Stomach smooth muscle (tissue), 2 donors: Measurements from ENCODE around the gene HLA-DRB1.

ENCODE experiments used
- H3K27ac ChIP-seq: one replicate; pipeline ENCODE4 v1.7.0; 2013; ENCODE audit warnings: mild to moderate bottlenecking, low read length, inconsistent platforms
- H3K27me3 ChIP-seq, 2 donors: one replicate each; pipeline ENCODE4 v1.7.0; 2013; ENCODE audit warnings: low read length in 2 of 2; ENCODE audit not compliant: insufficient read depth in 2 of 2, control insufficient read depth in 1 of 2
- H3K36me3 ChIP-seq, 2 donors: one replicate each; pipeline ENCODE4 v1.7.0; 2013; ENCODE audit warnings: low read length in 2 of 2; ENCODE audit not compliant: control insufficient read depth in 2 of 2, insufficient read depth in 2 of 2
- H3K4me1 ChIP-seq: one replicate; pipeline ENCODE4 v1.7.0; 2013; ENCODE audit warnings: low read length; ENCODE audit not compliant: control insufficient read depth, insufficient read depth
- H3K4me3 ChIP-seq, 2 donors: one replicate each; pipeline ENCODE4 v1.7.0; 2013; ENCODE audit warnings: low read length in 2 of 2
- H3K9ac ChIP-seq, 2 donors: one replicate each; pipeline ENCODE4 v1.7.0; 2013; ENCODE audit warnings: low read length in 2 of 2, mild to moderate bottlenecking in 1 of 2
- H3K9me3 ChIP-seq, 2 donors: one replicate each; pipeline ENCODE4 v1.7.0; 2013; ENCODE audit warnings: low read length in 2 of 2; ENCODE audit not compliant: control insufficient read depth in 2 of 2
- donor health status: healthy.
- donor health status: Pancreatic carcinoma.

The HLA-DRB1 gene

DNA sequence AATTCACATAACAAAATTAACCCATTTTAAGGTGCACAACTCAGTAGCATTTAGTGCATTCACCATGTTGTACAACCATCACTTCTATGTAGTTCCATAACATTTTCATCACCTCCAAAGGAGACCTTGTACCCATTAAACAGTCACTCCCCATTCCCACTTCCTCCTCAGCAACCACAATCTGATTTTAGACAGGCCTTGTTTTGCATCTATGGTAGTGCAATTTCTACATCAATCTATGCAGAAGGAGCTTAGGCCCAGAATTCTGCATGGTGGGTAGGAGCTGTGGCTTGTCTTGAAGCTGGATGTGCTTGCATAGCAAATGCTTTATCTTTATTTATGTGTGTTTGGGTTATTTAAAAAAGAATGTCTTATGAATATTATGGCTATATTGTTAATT lies 34.0 kb upstream of the HLA-DRB1 start:
- Histone ChIP-seq H3K4me3 (no peak overlapping the region), H3K4me1 (no peaks in the 10 kb centered on the region), H3K36me3 (no peaks in the 10 kb centered on the region), H3K27ac (no peak overlapping the region), H3K9ac (no peak overlapping the region), H3K9me3 (no peaks in the 10 kb centered on the region), H3K27me3 (no peaks in the 10 kb centered on the region)

- Histone ChIP-seq H3K27ac (no peak overlapping the region), H3K4me3 (no peak overlapping the region), H3K9ac (no peak overlapping the region), H3K9me3 (no peaks in the 10 kb centered on the region), H3K4me1 (no peaks in the 10 kb centered on the region), H3K27me3 (no peaks in the 10 kb centered on the region), H3K36me3 (no peaks in the 10 kb centered on the region)
These were observed 33.1 kb upstream of the HLA-DRB1 start for GRCh38 chr6:32622545-32623401.

GRCh38 chr6:32621372-32621771 lies 31.7 kb upstream of the HLA-DRB1 start:
- H3K27me3 ChIP-seq: no peaks in the 10 kb centered on the region
- H3K4me3 ChIP-seq: no peak overlapping the region
- H3K27ac ChIP-seq: no peak overlapping the region
- no peaks in the 10 kb centered on the region for H3K36me3 ChIP-seq
- no peak overlapping the region for H3K9ac ChIP-seq
- H3K4me1 ChIP-seq: no peaks in the 10 kb centered on the region
- H3K9me3 ChIP-seq: no peaks in the 10 kb centered on the region

GRCh38 chr6:32617751-32618150 lies 28.1 kb upstream of the HLA-DRB1 start:
- H3K27me3 ChIP-seq: no peaks in the 10 kb centered on the region
- H3K9me3 ChIP-seq: no peaks in the 10 kb centered on the region
- H3K4me3 ChIP-seq: no peak overlapping the region
- no peaks in the 10 kb centered on the region for H3K36me3 ChIP-seq
- H3K9ac ChIP-seq: no peak overlapping the region
- H3K27ac ChIP-seq: no peak overlapping the region
- no peaks in the 10 kb centered on the region for H3K4me1 ChIP-seq

- Histone ChIP-seq H3K4me1 (no peaks in the 10 kb centered on the region), H3K9ac (no peak overlapping the region), H3K36me3 (no peaks in the 10 kb centered on the region), H3K9me3 (no peaks in the 10 kb centered on the region), H3K27me3 (no peaks in the 10 kb centered on the region), H3K4me3 (no peak overlapping the region), H3K27ac (no peak overlapping the region)
These were observed 26.4 kb upstream of the HLA-DRB1 start for GRCh38 chr6:32615885-32616532.

GRCh38 chr6:32614366-32615081 lies 24.9 kb upstream of the HLA-DRB1 start:
- no peak overlapping the region for H3K27ac ChIP-seq
- H3K27me3 ChIP-seq: no peaks in the 10 kb centered on the region
- H3K9me3 ChIP-seq: no peaks in the 10 kb centered on the region
- H3K36me3 ChIP-seq: no peaks in the 10 kb centered on the region
- H3K9ac ChIP-seq: no peak overlapping the region
- no peak overlapping the region for H3K4me3 ChIP-seq
- H3K4me1 ChIP-seq: no peaks in the 10 kb centered on the region

DNA sequence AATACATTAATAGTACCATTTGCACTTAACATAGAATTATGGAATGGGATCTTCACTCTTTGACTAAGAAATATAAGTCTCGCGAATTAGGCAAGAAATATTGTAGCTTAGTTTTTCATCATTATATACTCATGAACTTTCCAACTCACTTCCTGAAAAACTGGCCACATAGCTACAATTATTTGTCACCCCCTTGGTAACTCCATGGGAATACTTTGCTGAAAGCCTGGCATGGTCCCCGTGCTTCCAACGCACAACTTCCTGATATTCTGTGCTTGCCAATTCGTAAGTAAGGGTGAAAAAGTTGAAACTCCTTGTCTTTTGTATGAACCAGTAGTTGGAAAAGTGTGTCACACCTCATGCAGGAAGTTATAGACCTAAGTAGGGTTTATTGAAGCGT lies 23.8 kb upstream of the HLA-DRB1 start:
- H3K27ac ChIP-seq: no peak overlapping the region
- H3K27me3 ChIP-seq: no peaks in the 10 kb centered on the region
- H3K9me3 ChIP-seq: no peaks in the 10 kb centered on the region
- no peak overlapping the region for H3K4me3 ChIP-seq
- no peaks in the 10 kb centered on the region for H3K4me1 ChIP-seq
- H3K9ac ChIP-seq: no peak overlapping the region
- H3K36me3 ChIP-seq: no peaks in the 10 kb centered on the region

DNA sequence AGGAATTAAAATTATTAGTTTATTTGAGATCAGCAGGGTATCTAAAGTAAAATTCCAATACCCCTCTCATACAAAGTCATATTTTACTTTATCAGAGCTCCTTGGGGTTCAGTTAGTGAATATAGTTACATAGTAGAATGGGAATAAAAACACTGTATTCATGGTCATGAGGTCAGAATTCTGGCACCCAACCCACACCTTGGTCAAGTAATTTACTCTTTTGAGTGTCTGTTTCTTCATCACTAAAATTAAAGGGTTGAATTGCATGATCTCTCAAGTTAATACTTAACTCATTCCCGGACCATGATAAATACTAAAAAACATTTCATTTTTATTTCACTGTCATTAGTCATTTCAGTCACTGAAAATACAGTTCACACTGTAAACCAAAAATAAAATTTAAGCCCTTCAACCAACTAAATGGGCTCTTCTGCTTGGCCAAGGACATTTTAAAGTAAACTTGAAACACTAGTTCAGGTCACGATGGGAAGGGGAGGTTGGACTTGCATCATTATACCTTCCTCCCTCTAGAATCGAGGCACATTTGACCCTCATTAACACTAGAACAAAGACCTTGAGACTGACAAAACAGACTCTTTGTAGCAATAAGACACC lies 21.1 kb upstream of the HLA-DRB1 start:
- no peaks in the 10 kb centered on the region for H3K4me1 ChIP-seq

GRCh38 chr6:32609731-32610640 lies 20.3 kb upstream of the HLA-DRB1 start:
- H3K9ac ChIP-seq: no peak overlapping the region
- H3K27me3 ChIP-seq: no peaks in the 10 kb centered on the region
- H3K36me3 ChIP-seq: no peaks in the 10 kb centered on the region
- no peaks in the 10 kb centered on the region for H3K9me3 ChIP-seq
- H3K4me1 ChIP-seq: no peaks in the 10 kb centered on the region
- H3K27ac ChIP-seq: no peak overlapping the region
- H3K4me3 ChIP-seq: no peak overlapping the region

More for the DNA sequence above, 21.1 kb upstream of the HLA-DRB1 start:
- H3K9ac ChIP-seq: no peak overlapping the region
- no peak overlapping the region for H3K27ac ChIP-seq
- H3K36me3 ChIP-seq: no peaks in the 10 kb centered on the region
- no peaks in the 10 kb centered on the region for H3K9me3 ChIP-seq
- H3K27me3 ChIP-seq: no peaks in the 10 kb centered on the region
- H3K4me3 ChIP-seq: no peak overlapping the region

- no peaks in the 10 kb centered on the region for H3K9me3 ChIP-seq
- H3K27me3 ChIP-seq: no peaks in the 10 kb centered on the region
- no peak overlapping the region for H3K4me3 ChIP-seq
- H3K4me1 ChIP-seq: no peaks in the 10 kb centered on the region
- no peak overlapping the region for H3K9ac ChIP-seq
- H3K36me3 ChIP-seq: no peaks in the 10 kb centered on the region
- no peak overlapping the region for H3K27ac ChIP-seq
These were observed 19.7 kb upstream of the HLA-DRB1 start for GRCh38 chr6:32609391-32609730.
